Colonic mucosa (tissue), 4 donors: ENCODE data around the gene ABCG4. TPM values are rescaled to one million over a fixed set of nuclear protein-coding genes. Genes with fewer than 3 reads are reported as not detected.
A peak's percentile ranks its signal among the peaks of the same experiment; 100 is the strongest.

Source experiments
- DNase-seq: peaks from one replicate; pipeline ENCODE4 v3.0.0-alpha.2; 2020
- H3K27ac ChIP-seq: fragments of 200-600 bp; one replicate; pipeline ENCODE4 v1.8.0; 2021
- H3K27me3 ChIP-seq: fragments of 200-600 bp; one replicate; pipeline ENCODE4 v1.8.0; 2021
- H3K36me3 ChIP-seq: fragments of 200-600 bp; one replicate; pipeline ENCODE4 v1.8.0; 2021
- H3K4me1 ChIP-seq: fragments of 200-600 bp; one replicate; pipeline ENCODE4 v1.8.0; 2021; ENCODE audit warnings: mild to moderate bottlenecking
- H3K4me3 ChIP-seq: fragments of 200-600 bp; one replicate; pipeline ENCODE4 v1.8.0; 2021
- H3K9ac ChIP-seq, 2 donors: one replicate each; pipeline ENCODE4 v1.7.0; 2013; ENCODE audit warnings: control low read depth in 2 of 2, low read depth in 2 of 2, low read length in 2 of 2
- H3K9me3 ChIP-seq: fragments of 200-600 bp; one replicate; pipeline ENCODE4 v1.8.0; 2021
- intact Hi-C: fragments of 100-400 bp; cut with DNase I; formaldehyde crosslinking; loops from one replicate; pipeline ENCODE4 v1.14.1; 2022
- total RNA-seq, 2 donors: library from RNA; stranded (reverse); fragmentation: NEBNext Ultra II Directional in 1 of 2; extraction: Animal tissue kit (Norgen Biotek cat#: 25700) in 1 of 2; gene quantifications; one replicate each; pipeline ENCODE4 v1.2.1, GENCODE V29; 2021
- TF ChIP-seq, protein P1 (sequence below): fragments of 200-600 bp; IDR thresholded peaks from one replicate; pipeline ENCODE4 v1.8.0; 2022; ENCODE audit warnings: antibody characterized with exemption, mild to moderate bottlenecking
- donor health status: healthy.
- donor health status: DM: no; HTN: no; CAD: no.
- donor health status: DM: no; HTN: no; CAD: no.

The ABCG4 gene
- total RNA-seq, 2 donors from 2014 or later = 0.05 to 0.22 TPM

DNA sequence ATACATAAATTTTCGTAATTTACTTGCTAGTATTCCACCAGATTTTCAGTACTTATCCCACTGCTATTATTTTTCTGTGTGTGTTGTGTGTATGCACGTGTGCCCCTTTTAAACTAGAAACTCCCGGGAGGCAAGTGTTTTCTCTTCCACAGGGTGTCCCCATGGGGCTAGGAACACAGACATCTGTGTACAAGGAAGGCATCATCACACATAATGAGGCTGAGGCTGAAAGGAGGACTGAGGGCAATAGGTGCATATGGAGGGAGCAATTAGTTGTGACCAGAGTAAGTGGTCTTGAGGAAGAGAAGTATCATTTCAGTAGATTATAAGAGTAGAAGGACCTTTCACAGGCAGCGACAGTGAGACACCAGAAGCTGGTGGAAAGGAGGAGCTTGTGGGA, 45.1 kb upstream of the ABCG4 start:
- TF ChIP-seq, protein P1, sequence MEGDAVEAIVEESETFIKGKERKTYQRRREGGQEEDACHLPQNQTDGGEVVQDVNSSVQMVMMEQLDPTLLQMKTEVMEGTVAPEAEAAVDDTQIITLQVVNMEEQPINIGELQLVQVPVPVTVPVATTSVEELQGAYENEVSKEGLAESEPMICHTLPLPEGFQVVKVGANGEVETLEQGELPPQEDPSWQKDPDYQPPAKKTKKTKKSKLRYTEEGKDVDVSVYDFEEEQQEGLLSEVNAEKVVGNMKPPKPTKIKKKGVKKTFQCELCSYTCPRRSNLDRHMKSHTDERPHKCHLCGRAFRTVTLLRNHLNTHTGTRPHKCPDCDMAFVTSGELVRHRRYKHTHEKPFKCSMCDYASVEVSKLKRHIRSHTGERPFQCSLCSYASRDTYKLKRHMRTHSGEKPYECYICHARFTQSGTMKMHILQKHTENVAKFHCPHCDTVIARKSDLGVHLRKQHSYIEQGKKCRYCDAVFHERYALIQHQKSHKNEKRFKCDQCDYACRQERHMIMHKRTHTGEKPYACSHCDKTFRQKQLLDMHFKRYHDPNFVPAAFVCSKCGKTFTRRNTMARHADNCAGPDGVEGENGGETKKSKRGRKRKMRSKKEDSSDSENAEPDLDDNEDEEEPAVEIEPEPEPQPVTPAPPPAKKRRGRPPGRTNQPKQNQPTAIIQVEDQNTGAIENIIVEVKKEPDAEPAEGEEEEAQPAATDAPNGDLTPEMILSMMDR = no peak
- H3K36me3 ChIP-seq = no peaks in the 10 kb centered on the region
- no peak overlapping the region for H3K9ac ChIP-seq
- no peak overlapping the region for H3K4me3 ChIP-seq
- DNase-seq = no peak
- intact Hi-C loops = no loop called here
- H3K9me3 ChIP-seq = no peaks in the 10 kb centered on the region
- no peak overlapping the region for H3K27ac ChIP-seq
- H3K4me1 ChIP-seq = peaks cover 15% of the 10 kb centered on the region
- H3K27me3 ChIP-seq = no peaks in the 10 kb centered on the region

DNA sequence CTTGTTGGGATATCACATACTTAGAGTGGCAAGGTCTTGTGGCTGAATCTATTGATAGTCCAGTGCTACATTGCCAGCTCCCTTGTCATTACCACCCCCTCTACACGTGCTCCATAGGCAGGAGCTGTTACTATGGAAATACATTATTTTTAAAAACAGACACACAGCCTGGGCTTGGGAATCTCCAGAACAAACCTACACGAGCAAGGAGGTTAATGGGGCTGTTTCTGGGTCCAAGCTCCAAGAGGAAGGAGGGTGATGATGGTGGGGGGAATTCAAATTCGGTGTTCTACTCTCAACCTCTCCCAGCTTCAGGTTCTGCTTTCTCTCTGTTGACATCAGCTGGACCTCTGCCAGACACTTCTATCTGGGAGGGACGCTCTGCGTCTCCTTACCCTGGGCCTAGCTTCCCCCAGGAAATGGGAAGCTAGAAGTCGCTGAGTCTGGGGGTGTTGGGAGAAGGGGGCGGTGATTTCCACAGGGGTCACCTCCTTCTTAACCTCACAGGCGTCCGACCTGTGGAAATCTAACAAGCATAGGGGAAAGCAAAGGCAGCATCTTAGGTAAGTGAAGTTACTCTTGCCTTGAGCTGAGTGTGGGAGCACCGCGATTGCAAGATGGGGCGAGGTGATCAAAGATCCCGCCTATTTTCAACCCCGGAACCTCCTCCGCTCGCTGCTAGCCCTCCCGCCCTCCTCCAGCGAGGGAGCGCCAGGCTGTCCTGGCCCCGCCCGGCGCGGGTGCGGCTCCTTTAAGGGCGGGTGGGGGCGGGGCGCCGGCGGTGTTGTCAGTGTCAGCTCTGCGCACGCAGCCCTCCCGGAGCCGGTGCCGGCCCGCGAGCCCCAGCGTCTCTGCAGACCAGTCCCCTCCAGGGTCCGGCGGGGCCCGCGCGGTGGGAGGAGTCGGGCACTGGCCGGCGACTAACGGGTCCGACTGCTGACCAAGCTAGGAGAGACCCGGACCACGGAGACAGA, 42.0 kb upstream of the ABCG4 start, which contains the start of gene C2CD2L:
C2CD2L (plus strand) TSS at position 781 of the 974 bp plus-strand sequence. CDS start 398 bp downstream, outside the sequence.
- intact Hi-C loops = no loop called here
- peak; percentile 93 for DNase-seq
- H3K9ac ChIP-seq = peak within 1 kb of the TSS; percentile 86 to 90
- H3K27me3 ChIP-seq = no peaks in the 10 kb centered on the region
- H3K4me3 ChIP-seq = peak within 1 kb of the TSS; percentile 86
- TF ChIP-seq, protein P1 = no peak
- no peaks in the 10 kb centered on the region for H3K36me3 ChIP-seq
- H3K9me3 ChIP-seq = no peaks in the 10 kb centered on the region
- H3K27ac ChIP-seq = peak within 1 kb of the TSS; percentile 65
- H3K4me1 ChIP-seq = peaks cover 6% of the 10 kb centered on the region

DNA sequence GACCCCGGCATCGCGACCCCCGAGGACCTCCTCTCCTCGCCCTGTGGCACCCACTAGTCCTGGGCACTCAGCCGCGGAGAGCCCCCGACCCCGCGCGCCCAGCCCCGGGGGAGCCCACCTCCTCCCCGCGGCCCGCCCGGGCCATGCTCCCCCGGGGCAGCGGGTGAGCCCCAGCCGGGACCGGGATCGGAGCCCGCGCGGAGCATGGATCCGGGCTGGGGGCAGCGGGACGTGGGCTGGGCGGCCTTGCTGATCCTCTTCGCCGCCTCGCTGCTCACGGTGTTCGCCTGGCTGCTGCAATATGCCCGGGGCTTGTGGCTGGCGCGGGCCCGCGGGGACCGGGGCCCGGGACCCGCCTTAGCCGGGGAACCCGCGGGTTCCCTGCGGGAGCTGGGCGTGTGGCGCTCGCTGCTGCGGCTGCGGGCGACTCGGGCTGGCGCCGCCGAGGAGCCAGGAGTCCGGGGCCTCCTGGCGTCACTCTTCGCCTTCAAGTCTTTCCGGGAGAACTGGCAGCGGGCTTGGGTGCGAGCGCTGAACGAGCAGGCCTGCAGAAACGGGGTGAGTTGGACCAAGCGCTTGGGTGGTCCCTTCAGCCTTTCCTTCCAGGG, 41.2 kb upstream of the ABCG4 start:
- Histone ChIP-seq H3K4me3 (peak overlapping the region; percentile 86), H3K27ac (peak overlapping the region; percentile 65), H3K27me3 (no peaks in the 10 kb centered on the region), H3K9me3 (no peaks in the 10 kb centered on the region), H3K4me1 (peaks cover 6% of the 10 kb centered on the region), H3K9ac (peak overlapping the region; percentile 86 to 90), H3K36me3 (peaks cover 7% of the 10 kb centered on the region)
- TF ChIP-seq, protein P1 = no peak
- intact Hi-C loops = no loop called here
- DNase-seq = peak; percentile 33

DNA sequence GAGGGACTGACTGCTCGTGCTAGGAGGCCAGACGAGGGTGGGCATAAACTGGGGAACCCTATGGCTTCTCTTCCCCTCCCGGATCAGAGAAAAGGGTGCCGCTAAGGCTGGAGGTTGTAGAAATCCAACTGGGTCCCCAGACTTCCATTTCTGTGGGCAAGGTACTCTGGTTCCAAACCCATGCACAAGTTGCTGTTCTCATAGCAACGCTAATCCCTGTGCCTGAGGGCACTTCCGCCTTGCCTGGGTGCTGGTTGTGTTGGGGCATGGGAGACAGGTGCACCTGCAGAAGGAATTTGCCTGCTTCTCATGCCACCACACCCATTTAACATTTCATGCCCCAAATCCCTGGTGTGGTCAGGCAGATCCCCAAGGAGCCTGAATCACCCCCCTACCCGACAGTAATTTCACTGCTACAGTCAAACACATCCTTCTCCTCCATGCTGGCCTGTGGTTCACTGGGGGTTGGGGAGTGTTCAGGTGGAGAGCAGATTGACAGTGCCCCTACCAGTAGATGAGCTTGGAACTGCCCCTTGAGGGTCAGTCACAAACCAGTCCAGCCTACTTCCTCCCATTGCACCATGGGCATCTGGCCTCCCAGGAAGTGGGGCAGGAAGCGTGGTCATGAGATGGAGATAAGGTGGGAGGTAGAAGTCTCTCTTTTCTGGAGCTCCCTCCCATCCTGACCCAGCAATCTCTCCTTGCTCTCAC, 40.6 kb upstream of the ABCG4 start:
- TF ChIP-seq, protein P1 = no peak
- intact Hi-C loops = no loop called here
- Histone ChIP-seq H3K9me3 (no peaks in the 10 kb centered on the region), H3K4me3 (peak overlapping the region; percentile 86), H3K4me1 (no peaks in the 10 kb centered on the region), H3K9ac (peak overlapping the region; percentile 86 to 90), H3K36me3 (peaks cover 8% of the 10 kb centered on the region), H3K27me3 (no peaks in the 10 kb centered on the region), H3K27ac (peak overlapping the region; percentile 65)
- peak; percentile 72 for DNase-seq

DNA sequence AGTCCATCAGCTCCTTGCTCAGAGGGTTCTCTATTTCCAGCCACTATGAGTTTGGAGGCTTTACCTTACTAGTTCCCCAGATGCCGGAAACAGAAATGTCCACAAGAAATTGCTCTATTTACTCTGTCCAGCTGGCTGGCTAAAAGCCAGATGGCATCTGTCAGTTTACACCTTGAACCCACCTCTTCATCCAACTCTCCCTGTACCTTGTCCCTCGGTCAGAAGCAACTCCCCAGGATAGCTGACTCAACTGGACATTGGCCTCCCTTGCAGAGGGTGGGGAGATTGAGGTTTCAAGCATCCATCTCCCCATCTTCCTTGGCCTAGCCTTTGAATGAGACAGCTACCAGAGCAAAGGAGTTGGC, 40.0 kb upstream of the ABCG4 start:
- H3K9ac ChIP-seq = peak overlapping the region in 1 of 2 donors; percentile 86
- TF ChIP-seq, protein P1 = no peak
- peaks cover 8% of the 10 kb centered on the region for H3K36me3 ChIP-seq
- intact Hi-C loops = no loop called here
- H3K27me3 ChIP-seq = no peaks in the 10 kb centered on the region
- DNase-seq = peak; percentile 45
- no peaks in the 10 kb centered on the region for H3K9me3 ChIP-seq
- H3K27ac ChIP-seq = peak overlapping the region; percentile 65
- H3K4me3 ChIP-seq = peak overlapping the region; percentile 86
- no peaks in the 10 kb centered on the region for H3K4me1 ChIP-seq
